Stimulated activated CD4-positive, alpha-beta T cell treated with anti-CD3 and anti-CD28 coated beads, Interleukin-12 subunit alpha, Interleukin-12 subunit beta, amount 100 ng/mL, for 24 hours (primary cell): ENCODE measurements around the gene LENG9.
"Not testable (repeated sequence)": the region's sequence is repeated elsewhere in the genome, so short reads cannot be mapped to it uniquely, and the experiment has no call there.

Experiments used
- DNase-seq, 2 experiments: peaks; one replicate each; pipeline ENCODE4 v3.0.0-alpha.2; 2020; ENCODE audit warnings: low read depth in 2 of 2

LENG9 gene

DNA sequence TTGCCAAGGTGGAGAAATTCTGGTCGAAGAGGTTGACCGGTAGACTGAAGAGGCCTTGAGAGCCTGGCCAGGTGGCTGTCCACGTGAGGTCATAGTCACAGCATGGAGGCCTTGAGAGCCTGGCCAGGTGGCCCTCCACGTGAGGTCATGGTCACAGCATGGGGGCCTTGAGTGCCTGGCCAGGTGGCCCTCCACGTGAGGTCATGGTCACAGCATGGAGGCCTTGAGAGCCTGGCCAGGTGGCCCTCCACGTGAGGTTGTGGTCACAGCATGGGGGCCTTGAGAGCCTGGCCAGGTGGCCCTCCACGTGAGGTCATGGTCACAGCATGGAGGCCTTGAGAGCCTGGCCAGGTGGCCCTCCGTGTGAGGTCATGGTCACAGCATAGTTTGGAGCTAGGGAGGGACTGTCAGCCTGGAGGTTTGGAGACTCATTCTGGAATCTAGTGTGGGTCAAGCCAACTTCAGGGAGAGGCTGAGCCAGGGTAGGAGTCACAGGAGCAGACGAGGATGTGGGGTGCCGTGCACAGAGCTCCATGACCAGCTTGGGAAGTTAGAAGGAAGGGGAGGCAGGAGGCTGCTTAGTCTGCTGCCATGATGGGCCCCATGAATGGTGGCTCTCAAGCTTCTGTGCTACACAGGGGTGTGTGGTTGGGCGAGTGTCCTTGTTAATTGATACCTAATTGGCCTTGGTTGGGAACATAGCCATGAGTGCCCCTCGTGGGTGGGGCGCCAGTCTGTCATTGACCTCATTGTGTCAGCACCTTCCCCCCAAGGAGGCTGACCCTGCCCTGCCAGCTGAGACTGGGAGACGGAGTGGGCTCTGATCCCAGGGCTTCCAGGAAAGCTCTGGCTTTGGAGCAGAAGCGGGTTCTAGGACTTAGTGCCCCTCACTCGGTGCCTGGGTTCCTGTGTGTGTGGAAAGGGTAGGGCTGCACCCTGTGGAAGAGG, 4.0 kb downstream of the LENG9 start:
- DNase-seq: no peak

DNA sequence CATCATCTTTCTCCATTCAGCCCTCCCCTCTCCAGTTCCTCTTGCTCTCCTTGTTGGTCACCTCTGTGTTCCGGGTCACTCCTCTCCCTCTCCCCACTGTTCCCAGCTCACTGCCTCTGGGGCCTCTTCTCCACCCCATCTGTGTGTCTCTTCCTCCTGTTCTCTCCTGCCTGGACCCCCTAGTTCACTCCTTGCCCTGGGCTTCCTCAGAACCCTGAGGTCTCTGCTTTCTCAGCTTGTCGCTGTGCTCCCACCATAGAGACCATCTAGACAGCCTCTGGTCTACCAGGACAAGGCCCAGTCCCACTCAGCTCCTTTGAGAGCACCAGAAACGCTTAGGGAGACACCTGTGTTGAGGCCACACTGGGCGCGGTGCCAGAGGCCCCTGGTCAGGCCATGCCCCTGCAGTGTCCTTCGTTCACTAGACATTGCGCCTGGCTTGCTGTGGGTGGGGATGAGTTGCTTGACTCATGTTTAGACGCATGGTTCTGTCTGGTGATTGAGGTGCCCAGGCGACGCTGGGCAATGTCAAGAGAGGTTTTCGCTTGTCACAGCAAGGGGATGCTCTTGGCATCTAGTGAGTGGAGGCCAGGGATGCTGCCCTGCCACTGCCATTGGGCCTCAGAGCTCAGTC, 4.8 kb downstream of the LENG9 start:
- DNase-seq: no peak

DNA sequence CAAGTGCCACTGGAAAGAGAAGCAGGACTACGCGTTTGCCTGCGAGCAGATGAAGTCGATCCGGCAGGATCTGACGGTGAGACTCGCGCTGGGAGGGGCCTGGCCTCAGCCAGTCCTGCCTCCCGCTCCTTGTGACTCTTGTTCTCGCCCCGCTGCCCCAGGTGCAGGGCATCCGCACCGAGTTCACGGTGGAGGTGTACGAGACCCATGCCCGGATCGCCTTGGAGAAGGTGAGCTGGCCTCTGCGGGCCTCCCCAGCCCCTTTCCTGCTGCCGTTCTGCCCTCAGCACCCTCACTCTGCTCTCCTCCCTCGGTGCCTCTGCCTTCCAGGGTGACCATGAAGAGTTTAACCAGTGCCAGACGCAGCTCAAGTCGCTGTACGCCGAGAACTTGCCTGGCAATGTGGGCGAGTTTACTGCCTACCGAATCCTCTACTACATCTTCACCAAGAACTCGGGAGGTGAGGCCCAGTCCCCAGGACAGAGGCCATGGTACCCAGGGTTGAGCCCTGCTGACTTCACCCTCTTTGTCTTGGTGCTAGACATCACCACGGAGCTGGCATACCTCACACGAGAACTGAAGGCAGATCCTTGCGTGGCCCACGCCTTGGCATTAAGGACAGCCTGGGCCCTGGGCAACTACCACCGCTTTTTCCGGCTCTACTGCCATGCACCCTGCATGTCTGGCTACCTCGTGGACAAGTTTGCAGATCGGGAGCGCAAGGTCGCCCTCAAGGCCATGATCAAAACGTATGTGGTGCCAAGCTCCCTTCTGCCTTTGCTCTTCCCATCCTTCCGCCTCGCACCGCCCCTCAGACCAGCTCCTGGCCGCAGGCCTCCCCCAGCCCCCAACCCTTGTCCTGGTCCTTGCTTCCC, 5.6 kb downstream of the LENG9 start:
- DNase-seq: no peak

DNA sequence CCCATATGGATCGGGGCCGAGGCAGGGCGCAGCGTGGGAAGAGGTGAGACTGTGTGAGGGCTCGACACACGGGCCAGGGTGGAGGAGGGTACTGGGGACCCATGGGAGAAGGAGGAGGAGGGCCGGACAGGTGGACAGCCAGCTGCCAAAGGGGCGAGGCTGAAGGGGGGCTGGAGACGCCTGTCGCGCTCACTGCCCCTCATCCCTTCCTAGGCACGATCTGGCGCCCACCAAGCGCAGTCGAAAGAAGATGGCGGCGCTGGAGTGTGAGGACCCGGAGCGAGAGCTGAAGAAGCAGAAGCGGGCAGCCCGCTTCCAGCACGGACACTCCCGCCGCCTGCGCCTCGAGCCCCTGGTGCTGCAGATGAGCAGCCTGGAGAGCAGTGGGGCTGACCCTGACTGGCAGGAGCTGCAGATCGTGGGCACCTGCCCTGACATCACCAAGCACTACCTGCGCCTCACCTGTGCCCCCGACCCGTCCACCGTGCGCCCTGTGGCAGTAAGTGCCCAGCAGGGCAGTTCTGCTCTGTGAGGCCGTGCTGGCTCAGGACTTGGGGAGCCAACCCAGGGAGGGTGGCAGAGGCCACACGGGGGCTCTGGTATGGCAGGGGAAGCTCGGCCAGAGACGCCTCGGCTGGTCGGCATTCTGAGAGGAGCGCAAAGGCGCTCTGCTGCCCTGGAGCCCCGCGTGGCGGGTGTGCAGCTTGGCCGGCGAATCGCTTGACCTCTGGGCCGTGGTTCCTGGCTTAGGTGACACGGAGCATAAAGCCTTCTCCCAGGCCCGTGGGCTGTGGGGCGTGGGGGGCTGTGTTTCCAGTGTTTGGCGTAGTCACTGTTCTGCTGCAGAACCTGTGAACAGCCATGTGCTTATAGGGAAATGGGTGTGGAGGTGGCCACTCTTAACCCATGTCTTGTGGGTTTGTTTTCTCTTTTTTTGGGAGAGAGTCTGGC, 6.9 kb downstream of the LENG9 start:
- no peak for DNase-seq

DNA sequence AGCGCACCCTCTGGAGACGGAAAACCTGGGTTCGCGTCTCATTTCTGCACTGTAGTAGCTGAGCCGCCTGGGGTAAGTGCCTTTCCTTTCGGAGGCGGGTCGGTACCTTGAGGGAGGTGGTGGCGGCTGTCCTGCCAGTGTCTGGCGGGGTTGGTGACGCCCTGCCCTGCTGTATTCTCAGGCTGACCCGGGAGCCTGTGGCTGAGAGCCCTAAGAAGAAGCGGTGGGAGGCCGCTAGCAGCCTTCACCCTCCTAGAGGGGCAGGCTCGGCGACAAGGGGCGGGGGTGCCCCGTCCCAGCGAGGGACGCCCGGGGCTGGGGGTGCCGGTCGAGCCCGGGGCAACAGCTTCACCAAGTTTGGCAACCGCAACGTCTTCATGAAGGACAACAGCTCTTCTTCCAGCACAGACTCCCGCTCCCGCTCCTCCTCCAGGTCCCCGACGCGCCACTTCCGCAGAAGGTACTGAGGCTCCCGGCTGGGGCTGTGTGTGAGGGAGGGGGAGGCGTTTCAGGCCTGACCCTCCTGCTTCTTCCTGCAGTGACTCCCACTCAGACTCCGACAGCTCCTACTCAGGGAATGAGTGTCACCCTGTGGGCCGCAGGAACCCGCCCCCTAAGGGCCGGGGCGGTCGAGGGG, 7.7 kb downstream of the LENG9 start:
- no peak for DNase-seq

DNA sequence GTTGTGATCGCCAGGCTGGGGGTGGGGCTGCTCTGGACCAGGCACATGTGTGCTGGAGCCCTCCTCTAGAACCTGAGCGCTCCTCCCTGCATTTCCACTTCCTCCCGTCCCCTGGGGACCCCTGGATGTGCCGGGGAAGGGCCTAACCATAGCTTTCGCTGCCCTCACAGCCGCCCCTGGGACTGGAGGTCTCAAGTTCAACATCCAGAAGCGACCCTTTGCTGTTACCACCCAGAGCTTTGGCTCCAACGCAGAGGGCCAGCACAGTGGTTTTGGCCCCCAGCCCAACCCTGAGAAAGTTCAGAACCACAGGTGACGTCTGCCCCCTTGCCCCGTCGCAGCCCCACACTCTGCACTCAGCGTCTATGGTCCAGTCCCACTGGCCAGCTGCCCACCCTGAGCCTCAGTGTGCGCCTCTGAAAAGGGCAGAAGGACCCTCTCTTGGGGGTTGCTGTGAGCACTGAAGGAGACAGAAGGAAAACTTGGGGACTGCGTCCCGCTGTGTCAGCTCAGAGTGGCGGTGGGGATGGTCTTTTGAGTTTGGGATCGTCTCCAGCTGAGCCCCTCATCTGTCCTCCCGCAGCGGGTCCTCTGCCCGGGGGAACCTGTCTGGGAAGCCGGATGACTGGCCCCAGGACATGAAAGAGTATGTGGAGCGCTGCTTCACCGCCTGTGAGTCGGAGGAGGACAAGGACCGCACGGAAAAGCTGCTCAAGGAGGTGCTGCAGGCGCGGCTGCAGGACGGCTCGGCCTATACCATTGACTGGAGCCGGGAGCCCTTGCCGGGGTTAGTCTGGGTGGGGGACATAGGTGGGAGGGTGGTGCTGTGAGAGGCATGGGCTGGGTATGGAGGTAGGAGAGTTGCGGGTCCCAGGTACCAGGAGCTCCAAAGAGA, 8.6 kb downstream of the LENG9 start:
- no peak for DNase-seq

DNA sequence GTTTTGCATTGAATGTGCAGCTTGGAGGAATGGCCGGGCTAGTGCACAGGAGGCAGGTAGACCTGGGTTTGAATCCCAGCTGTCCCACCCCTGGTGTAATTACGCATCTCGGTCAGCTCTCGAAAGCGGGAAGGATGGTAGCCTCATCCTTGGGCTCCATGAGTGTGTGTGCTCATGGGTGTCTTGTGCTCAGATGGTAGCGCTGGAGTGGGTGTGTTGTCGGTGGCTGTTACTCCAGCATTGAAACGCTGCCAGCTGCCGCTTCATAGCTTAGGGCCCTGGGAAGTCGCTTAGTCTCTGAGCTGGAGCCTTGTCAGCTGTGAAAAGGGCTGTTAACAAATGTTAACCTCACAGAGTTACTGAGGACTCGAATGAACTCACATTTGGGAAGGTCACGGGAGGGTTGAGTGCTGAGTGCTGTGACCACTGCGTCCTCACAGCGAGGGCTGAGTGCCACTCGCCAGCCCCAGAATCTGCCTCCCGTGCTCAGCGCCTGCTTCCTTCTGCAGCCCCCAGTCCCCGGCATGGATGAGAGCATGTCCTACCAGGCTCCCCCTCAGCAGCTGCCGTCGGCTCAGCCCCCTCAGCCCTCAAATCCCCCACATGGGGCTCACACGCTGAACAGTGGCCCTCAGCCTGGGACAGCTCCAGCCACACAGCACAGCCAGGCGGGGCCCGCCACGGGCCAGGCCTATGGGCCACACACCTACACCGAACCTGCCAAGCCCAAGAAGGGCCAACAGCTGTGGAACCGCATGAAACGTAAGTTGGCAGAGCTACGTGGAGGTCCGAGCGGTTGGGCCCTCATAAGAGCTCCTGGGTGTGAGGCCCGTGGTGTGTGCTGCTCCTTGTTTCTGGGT, 9.4 kb downstream of the LENG9 start:
- DNase-seq: no peak

DNA sequence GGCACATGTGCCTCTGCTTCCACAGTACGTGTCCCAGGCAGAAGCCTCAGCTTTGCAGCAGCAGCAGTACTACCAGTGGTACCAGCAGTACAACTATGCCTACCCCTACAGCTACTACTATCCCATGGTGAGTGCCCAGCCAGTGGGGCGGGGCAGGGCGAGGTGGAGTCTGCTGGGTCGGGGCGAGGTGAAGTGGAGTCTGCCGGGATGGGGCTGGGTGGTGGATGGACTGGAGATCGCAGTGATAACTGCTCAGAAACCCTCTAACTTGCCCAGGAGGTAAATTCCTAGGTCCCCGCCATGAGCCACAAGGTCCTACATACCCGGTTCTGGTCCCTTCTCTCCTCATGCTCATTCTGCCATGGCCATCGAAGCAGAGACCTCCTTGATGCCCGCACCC, 11.0 kb downstream of the LENG9 start:
- DNase-seq: no peak

DNA sequence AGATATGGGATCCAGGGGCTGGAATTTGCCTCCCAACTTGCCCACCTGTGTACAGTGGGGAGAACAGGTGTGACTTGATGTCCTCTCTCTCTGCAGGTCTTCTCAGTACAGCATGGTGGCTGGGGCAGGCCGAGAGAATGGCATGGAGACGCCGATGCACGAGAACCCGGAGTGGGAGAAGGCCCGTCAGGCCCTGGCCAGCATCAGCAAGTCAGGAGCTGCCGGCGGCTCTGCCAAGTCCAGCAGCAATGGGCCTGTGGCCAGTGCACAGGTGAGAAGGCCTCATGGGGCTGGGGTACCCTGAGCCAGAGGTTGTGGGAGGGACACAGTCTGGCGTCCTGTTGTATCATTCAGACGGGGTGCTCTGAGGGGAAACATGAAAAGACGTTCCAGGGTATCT, 11.6 kb downstream of the LENG9 start:
- DNase-seq: no peak

DNA sequence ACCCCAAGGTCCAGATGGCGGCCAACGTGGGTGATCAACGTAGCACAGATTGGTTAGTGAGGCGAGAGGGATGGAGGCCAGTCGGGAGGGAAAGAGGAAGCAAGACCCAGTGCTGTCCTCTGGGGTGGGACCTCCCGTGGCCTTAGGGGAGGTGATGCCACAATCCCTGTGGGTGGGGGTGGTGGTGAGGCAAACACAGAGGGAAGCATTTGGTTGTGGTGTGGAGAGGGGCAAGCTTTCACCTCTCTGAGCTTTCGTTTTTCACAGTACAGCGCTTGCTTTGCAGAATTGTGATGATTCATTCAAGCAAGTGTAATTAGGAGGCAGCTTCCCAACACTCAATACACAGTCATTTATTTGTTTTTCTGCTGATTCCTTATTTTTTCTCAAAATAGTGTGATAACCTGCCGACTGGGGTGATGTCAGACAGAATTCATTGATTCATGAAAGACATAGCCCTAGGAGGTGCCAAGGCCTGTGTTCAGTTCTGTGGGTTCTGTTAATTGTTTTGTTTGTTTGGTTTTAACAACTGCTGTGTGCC, 12.2 kb downstream of the LENG9 start:
- DNase-seq: no peak

DNA sequence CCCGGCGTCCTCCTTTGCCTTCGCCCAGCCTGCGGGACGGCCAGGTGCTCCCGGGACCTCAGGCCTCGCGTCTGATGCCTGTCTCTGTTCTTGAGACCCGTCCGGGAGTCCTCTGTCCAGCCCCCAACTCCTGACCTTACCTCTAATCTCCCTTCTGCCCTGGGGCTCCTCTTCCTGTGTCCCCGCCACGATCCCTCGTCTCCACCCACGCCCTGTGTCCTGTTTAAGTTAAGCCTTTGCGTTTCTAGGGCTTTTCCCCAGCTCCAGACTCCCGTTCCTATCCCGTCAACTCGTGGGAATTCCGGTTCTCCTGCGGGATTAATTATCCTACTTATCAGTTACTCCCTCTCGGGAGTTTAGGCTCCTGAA, 13.9 kb downstream of the LENG9 start:
- DNase-seq: no peak

DNA sequence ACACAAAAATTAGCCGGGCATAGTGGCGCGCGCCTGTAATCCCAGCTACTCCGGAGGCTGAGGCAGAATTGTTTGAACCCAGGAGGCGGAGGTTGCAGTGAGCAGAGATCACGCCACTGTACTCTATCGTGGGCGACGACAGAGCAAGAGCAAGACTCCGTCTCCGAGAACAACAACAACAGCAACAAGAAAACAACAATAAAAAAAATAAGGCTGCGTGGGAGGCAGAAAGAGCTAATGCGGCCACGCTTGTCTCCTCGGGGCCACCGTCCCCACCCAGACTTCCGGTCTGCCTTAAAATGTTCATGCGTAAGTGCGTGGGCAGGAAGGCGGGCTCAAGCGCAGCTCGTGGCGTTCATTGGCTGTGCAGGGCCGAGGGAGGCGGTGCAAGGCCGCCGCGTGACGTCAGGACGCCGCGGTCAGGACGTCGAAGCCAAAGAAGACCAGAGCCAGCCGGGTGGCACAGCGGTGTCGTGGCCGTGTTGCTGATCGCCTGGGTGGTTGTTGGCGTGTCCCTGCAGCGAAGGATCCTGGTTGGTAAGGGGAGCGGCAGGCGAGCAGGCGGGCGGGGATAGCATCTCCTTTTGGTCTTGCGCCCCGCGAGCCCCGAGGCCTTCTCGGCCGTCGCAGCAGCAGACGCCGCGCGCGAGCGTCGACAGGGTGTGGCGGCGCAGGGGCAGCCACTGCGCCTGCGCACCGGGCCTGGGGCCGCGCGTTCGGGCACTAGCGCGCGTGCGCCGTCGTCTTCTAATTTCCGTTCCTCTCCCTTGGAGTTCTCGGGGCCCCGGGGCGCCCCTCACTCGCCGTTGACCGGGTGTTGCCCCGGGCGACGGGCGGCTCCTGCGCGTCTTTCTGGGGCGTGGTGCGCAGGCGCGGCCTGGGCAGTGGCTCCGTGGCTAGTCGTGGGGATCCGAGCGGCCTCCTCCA, 14.5 kb downstream of the LENG9 start, which contains the start of gene LENG8:
Gene LENG8 (plus strand): TSS at position 426 of the 927 bp plus-strand sequence. CDS start 2,146 bp downstream, outside the sequence.
- peak; percentile 94 to 95 for DNase-seq

DNA sequence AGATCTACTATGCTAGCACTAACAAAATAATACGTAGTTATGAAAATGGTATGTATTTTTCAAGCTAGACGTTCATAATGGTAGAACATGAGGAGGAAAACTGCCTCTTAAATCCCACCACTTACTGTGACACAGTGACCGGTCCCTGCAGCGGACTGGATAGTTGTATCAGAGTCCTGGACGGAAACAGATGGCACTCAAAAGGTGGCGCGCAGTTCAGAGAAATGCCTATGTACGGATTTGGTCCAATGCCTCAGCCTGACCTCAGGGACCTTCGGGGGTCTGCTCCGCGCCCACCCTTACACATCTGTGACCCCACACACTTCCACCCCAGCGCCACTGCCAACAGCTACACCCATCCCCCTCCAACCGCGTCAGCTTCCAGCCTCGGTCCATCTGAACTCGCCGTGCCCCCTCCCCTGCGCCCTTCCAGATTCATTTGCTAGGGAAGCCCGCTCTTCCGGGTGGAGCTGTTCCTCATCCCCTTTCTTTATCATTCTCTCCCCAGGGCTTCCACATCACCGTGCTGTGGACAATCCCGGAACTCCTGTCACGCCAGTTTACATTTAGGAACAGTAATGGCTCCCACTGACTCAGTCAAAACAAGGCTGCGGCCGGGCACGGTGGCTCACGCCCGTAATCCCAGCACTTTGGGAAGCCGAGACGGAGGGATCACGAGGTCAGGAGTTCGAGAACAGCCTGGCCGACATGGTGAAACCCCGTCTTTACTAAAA, 15.4 kb downstream of the LENG9 start:
- DNase-seq: peak; percentile 38 to 39

DNA sequence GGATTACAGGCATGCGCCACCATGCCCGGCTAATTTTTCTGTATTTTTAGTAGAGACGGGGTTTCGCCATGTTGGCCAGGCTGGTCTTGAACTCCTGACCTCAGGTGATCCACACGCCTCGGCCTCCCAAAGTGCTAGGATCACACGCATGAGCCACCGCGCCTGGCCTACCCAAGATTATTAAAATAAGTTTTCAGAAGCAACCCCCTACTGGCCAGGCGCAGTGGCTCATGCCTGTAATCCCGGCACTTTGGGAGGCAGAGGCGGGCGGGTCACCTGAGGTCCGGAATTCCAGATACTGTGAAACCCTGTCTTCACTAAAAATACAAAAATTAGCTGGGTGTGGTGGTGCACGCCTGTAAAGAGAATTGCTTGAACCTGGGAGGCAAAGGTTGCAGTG, 17.2 kb downstream of the LENG9 start:
- not testable (repeated sequence) for DNase-seq

DNA sequence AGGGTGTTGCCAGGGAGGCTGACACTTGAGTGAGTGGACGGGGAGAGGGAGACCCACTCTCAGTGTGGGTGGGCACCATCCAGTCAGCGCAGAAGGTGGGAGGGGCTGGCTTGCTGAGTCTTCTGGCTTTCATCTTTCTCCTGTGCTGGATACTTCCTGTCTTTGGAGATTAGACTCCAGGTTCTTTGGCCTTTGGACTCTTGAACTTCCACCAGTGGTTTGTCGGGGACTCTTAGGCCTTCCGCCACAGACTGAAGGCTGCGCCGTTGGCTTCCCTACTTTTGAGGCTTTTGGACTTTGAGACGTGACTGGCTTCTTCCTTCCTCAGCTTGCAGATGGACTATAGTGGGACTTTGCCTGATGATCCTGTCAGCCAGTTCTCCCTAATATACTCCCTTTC, 18.8 kb downstream of the LENG9 start:
- no peak for DNase-seq

DNA sequence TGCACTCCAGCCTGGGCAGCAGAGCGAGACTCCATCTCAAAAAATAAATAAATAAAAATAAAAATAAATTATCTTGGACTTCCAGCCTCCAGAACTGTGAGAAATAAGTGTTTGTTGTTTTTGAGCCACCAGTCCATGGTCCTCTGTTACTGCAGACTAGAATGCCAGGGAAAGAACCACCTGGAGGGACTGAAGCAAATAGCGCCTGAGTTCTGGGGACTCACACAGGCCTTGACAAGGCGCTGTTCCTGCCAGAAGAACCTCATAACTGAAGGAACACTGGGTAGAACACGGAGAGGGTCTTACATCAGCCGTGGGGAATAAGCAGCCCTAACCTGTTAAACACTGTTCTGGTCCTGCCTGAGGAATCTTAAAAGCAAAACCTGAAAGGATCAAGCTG, 22.9 kb downstream of the LENG9 start:
- DNase-seq: no peak
